ENCODE results near the gene COPS4.
"Not testable (repeated sequence)": the region's sequence is repeated elsewhere in the genome, so short reads cannot be mapped to it uniquely, and the experiment has no call there.

Gene COPS4

DNA sequence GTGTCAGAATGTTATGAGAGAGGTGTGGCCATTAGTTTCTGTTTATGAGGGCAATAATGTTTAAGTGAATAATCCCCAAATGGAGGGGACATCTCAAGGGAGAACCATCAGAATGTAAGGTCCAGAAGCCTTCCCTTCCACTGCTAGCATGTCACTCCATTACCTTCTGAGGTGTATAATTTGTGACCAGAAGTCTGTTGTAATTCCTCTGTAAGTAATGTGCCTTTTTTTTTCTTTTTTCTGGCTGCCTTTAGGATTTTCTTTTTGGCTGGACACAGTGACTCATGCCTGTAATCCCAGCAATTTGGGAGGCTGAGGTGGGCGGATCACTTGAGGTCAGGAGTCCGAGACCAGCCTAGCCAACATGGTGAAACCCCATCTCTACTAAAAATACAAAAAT, 10.8 kb upstream of the COPS4 start:
- DNase-seq: no peak

DNA sequence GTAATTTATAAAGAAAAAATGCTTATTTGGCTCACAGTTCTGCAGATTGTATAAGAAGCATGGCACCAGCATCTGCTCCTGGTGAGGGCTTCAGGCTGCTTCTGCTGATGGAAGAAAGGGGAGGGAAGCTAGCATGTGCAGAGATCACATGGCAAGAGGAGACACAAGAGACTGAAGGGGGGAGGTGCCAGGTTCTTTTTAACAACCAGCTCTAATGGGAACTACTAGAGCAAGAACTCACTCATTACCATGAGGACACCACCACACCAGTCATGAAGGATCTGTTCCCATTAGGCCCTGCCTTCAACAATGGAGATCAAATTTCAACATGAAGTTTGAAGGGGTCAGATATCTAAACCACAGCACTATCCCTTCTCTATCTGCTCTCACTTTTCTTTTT, 9.4 kb upstream of the COPS4 start:
- DNase-seq: no peak

DNA sequence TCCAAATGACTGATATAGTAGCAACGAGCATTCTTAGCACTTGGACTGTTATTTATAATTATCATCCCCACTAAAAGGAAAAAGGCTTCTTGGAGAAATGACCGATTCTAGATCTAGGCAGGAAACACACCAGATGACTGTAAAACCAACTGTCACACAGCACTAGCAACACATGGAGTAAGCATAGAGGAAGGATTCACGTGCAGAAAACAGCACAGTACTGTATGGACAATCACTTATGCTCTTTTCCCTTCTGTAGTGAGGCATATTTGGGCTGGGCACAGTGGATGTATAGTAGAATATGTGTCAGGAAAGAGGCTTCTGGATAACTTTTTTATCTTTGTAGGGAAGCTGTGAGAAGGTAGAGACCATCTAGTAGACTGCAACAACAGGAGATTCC, 6.0 kb upstream of the COPS4 start:
- no peak for DNase-seq

DNA sequence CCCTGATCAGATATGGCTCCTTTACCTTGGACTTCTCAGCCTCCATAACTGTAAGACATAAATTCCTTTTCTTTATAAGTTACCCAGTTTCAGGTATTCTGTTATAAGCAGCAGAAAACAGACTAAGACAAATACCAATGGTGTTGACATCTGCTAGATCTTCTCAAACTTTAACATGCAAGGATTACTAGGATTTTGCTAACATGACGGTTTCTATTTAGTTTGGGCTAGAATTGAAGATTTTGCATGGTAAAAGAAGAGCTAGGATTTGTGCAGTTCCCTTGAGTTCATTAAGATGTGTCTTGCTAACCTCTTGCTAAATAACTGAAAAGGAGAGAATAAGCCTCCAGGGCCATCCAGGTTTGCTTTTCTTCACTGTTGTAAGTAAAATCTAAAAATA, 5.3 kb upstream of the COPS4 start:
- DNase-seq: no peak

- DNase-seq: no peak
Measured at GRCh38 chr4:83036991-83037665, 2.1 kb downstream of the COPS4 start.

DNA sequence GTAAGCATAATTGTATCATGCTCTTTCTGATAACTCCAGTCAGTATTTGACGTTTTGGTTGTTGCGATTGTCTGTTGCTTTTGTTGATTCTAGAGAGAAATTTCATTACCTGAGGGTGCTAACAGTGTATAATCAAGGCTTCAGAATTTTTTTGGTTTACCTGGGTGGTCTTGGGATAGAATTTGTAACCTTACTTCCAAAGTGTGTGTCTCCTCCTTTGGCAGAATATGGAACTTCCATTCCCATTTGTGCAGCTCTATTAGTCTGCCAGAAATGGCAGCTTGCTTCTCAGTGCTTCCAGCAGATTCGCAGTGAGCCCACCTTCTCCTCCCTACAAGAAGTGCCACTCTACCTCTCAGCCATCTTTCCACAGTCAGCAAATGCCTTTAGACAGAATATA, 5.3 kb downstream of the COPS4 start:
- no peak for DNase-seq

GRCh38 chr4:83043157-83043556, 8.2 kb downstream of the COPS4 start:
- not testable (repeated sequence) for DNase-seq

DNA sequence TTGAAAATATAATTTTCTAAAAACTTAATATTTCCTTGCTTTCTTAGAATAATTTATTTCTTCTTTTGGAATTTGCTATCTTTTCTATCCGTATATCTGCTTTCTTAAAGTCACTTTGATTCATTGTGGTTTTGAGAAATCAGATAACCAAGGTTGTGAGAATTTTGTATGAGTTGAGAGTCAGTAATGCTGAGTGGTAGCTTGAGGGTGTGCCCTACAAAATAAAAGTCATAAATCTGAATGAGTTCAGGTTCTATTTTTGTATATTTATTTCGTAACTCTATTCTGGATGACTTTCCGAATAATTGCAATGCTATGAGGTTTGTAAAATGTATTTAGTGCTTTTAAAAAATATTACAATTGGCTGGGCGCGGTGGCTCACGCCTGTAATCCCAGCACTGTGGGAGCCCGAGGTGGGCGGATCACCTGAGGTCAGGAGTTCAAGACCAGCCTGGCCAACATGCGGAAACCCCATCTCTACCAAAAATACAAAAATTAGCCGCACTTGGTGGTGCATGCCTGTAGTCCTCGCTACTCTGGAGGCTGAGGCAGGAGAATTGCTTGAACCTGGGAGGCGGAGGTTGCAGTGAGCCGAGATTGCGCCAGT, 8.9 kb downstream of the COPS4 start:
- DNase-seq: no peak

- DNase-seq: no peak
Measured at GRCh38 chr4:83046693-83047473, 11.9 kb downstream of the COPS4 start.

- not testable (repeated sequence) for DNase-seq
Measured at GRCh38 chr4:83048781-83049180, 13.8 kb downstream of the COPS4 start.

- DNase-seq: no peak
Measured at GRCh38 chr4:83054928-83055327, 19.9 kb downstream of the COPS4 start.

DNA sequence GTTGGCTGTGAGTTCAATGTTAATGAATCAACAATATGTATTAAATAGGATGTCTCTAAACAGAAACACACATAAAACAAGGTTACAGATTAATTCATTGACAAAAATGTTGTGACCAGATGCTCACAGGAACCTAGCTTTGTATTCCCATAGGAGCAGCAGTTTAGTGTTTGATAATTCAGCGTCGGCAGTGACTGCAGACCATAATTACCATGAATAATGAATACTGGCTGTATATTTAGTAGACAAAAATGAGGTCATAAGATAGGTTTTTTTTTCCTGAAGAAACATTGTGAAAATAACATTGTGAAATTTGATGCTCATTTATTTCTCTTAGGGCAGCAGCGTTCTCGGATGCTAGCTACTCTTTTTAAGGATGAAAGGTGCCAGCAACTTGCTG, 27.8 kb downstream of the COPS4 start:
- DNase-seq: no peak

DNA sequence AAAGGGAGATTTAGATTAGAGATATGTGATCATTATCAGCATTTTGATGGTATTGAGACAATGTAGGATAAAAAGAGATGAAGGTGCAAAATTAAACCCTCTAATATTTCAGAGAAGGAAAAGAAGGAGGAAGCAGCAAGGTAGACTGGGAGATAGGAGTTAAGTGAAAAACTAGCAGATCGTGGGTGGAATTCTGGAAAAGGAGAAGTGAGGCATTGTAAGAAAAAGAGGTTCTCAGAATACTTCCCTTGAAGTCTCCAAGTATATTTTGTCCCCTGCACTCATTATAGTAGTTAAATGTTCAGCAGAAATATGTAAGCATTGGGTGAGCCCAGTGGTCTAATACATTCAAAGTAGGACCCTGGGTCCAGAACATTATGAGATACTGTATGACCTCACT, 30.3 kb downstream of the COPS4 start:
- no peak for DNase-seq

DNA sequence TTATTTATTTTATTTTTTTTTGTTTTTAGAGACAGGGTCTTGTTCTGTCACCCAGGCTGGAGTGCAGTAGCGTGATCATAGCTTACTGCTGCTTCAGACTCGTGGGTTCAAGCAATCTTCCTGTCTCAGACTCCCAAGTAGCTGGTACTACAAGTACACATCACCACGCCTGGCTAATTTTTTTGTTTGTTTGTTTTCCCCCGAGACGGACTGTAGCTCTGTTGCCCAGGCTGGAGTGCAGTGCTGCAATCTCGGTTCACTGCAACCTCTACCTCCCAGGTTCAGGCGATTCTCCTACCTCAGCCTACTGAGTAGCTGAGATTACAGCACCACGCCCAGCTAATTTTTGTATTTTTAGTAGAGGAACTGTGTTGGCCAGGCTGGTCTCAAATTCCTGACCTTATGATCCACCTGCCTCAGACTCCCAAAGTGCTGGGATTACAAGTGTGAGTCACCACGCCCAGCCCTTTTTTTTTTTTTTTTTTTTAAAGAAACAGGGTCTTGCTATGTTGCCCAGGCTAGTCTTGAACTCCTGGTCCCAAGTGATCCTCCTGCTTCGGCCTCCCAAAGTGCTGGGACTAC, 32.2 kb downstream of the COPS4 start:
- DNase-seq: no peak

DNA sequence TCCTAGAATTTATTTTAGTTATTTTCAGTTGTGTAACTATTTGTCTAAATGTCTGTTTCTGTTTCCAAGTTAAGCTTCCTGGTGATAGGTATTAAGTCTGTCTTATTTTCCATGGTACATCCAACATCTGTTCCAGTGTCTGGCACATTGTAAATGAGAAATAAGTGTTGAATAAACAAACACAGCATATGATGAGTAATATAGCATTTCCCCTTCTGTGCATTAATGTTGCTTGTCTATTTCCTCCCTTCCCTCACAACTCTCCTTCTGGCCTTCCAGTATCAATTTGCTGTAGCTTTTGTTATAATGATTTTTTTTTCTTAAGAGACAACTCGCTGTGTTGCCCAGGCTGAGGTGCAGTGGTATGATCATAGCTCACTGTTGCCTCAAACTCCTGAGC, 36.1 kb downstream of the COPS4 start:
- DNase-seq: no peak

DNA sequence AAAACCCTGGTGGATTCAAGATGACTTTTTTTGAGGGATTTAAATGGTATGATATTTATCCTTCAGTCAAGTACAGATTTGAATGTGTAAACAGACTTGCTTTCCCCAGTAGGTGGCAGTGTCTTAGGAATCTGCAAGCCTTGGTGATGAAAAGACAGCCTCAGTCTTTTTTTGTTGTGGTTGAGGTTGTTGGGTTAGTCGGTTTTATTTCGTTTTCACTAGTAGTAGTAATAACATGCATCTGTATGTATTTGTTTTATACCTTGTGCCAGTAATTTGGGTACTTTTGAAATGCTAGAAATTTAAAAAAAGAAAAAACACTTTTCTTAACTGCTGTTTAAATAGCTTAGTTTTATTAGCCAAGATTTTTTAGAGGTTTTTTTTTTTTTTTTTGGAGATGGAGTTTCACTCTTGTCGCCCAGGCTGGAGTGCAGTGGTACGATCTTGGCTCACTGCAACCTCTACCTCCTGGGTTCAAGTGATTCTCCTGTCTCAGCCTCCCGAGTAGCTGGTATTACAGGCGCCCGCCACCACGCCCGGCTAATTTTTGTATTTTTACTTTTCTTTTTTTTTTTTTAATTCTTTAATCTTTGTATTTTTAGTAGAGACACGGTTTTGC, 39.2 kb downstream of the COPS4 start:
- DNase-seq: peak in 1 of 4 experiments; percentile 6

- not testable (repeated sequence) for DNase-seq
Measured at GRCh38 chr4:83074783-83075182, 39.8 kb downstream of the COPS4 start.

DNA sequence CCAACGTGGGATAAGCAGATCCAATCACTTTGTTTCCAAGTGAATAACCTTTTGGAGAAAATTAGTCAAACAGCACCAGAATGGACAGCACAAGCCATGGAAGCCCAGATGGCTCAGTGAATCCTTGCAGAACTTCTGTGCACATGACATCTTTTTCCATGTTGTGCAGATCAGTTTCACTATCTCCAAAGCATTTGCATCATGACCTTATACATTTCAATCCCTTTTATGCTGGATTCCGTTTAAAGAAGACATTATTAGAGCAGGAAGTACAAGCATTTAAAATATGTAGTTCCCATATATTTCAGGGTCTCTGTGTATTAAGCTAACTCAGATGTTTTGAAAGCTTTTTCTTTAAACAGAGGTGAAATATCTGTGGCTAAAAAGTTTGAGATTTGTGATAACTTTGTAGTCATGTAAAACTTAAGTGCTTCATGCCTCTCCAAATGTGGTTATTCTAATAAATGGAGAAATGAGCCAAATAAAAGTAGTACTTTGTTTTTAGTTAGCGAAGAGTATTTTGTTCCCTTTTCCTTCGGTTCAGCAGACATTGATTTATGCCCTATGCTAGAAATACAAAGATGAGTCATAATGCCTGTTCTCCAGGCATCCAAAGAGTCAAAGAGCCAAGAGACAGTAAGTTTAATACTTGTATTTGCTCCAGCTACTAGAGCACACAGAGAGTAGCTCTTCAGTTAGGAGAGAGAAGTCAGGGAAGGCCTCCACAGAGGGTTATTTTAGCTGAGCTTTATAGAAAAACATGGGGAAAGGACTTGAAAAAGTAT, 40.5 kb downstream of the COPS4 start:
- DNase-seq: no peak

DNA sequence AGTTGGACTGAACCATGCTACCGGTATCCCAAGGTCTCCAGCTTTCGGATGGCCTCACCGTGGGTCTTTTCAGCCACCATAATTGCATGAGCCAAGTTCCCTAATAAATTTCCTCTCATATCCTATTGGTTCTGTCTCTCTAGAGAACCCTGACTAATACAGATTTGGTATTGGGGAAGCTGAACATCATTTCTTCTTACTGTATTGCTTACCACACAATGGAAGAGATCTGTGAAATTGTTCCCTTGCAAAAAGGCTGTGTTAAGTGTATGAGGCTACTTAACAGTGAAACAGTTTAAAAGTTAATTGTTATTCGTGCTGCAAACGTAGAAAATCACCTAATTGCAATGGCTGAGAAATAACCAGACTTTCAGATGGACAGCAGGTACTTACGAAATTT, 45.6 kb downstream of the COPS4 start:
- no peak for DNase-seq

- no peak for DNase-seq
Measured at GRCh38 chr4:83082777-83083176, 47.8 kb downstream of the COPS4 start.

DNA sequence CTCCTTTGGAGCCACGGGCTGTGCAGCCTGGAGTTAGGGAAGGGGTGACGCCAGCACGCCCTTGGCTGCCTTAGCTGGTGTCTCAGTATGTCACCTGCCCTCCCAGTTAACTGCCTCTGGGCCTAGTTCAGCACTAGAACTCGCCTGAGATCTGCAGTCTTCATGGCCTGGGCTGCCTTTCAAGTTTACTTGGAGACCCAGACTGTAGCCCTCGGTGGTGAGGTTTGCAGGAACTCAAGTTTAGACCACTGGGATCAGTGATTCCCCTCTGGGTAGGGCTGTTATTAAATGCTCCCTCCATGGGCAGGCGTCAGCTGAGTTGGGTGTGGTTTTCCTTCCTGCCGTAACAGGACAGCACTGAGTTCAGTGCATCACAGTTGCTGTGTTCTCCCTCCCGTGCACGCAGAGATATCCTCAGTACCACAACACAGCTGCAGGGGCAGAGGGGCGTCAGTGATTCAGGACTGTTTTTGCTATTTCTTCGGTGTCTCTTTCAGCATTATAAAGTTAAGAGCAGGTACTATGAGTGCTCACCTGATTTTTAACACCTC, 49.0 kb downstream of the COPS4 start:
- DNase-seq: peak in 3 of 4 experiments; percentile 3 to 48 (median 34)

DNA sequence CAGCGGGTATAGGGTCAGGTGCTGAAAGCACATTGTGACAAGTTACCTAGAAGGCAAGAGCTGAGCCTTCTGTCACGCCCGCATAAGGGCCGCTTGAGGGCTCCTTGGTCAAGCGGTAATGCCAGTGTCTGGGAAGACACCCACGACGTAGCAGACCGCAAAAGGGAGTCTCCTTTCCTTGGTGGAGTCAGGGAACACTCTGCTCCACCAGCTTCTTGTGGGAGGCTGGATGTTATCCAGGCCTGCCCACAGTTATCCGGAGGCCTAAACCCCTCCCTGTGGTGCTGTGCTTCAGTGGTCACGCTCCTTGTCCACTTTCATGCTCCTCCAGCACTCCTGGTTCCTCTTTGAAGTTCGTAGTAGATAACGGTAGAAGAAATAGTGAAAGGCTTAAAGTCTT, 50.0 kb downstream of the COPS4 start:
- not testable (repeated sequence) for DNase-seq

Measured in activated naive CD4-positive, alpha-beta T cell (primary cell).